ENCODE results near the gene SURF1.

Gene SURF1

GRCh38 chr9:133315997-133316396 lies 40.3 kb downstream of the SURF1 start:
- no peak for DNase-seq

DNA sequence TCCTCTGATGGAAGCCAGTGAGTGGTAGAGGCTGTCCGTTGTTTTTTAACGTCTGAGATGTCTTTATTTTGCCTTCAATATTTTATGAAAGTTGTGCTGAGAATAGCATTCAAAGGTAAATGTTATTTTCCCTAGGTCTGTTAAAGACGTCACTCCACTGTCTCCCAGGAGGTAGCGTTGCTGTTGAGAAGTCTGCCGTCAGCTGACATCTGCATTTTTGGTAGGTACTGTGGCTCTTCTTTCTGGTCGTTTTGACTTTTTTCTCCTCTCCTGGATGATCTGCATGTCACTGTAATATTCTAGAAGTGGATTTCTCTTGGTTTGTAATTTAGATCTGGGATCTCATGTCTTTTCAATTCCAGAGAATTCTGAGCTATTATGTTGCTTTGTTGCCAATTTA lies 46.7 kb downstream of the SURF1 start:
- DNase-seq, result no peak

GRCh38 chr9:133307301-133307700 lies 49.0 kb downstream of the SURF1 start:
- DNase-seq, result no peak

- DNase-seq, result no peak
Measured at GRCh38 chr9:133306242-133307204, 49.8 kb downstream of the SURF1 start.

GRCh38 chr9:133305731-133306130 lies 50.6 kb downstream of the SURF1 start:
- no peak for DNase-seq

DNA sequence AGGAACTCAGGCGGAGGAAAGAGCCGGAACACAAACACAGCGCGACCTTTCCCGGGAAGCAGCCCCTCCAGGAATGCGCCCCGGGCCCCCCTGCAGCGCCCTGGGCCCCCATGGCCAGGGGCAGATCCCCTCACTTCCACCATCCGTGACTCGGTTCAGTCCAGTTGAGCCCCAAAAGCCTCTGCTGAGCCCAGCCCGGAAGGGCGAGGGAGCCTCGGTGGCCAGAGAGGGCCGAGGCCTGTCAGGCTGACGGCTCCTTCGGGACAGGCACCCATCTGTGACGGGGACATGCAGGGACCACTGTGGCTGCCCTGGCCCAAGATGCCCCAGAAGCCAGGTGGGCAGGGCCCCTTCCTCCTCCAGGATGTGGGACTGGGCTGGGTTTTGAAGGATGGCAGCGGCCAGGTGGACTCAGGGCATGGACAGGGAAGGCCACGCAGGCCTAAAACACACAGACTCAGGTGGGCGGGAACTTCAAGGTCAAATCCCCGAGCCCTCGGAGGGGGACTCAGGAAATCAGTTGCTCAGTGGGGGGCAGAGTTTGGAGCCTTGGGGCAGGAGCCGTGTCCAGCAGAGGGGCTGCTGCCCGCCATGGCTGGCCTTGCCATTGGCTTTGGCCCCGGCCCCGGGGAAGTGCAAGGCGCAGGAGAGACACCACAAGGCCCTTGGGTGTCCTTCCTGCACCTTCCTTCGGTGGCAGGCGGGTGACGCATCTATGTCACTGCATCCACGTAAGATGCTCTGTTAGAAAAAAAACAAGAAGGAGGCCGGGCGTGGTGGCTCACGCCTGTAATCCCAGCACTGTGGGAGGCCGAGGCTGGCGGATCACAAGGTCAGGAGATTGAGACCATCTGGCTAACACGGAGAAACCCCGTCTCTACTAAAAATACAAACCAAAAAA lies 51.6 kb downstream of the SURF1 start:
- DNase-seq, result no peak

- DNase-seq, result no peak
Measured at GRCh38 chr9:133304158-133304470, 52.2 kb downstream of the SURF1 start.

DNA sequence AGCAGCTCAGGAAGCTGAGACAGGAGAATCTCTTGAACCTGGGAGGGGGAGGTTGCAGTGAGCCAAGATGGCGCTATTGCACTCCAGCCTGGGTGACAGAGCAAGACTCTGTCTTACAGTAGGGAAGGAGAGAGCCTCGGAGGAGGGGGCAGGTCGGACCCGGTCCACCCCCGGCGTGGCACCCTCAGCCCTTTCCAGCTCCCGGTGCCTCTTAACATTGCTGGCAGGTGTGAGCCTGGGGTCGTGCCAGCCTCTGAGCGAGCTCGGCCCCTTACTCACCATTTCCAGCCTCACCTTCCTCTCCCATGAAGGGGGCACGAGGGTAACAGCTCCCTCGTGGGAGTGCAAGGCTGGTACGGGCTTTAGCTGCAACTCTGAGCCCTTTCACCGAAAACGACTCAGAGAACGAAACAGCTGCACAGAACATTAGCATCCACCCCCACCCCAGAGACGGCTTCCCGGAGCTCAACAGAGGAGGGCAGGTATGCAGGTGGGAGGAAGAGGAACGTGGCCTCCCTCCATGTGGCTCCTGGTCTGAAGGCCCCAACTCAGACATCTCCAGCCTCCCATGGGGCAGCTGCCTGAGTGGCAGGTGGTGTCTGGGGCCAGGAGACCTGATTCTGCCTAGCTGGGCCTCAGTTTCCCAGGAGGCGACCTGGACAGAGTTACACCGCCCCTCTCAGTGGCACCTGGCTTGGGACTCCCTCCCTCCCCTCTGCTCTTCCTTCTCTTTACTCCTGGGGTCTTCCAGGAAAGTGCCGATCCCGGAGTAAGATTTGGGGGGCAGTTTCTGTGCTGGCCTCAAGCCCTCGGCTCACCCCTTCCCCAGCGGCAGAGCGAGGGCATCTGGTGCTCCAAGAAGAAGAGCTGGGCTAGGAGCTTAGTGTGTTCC lies 52.8 kb downstream of the SURF1 start:
- DNase-seq, result no peak
